ENCODE results near the gene TMCO6.

GRCh38 chr5:140596321-140596741, 42.9 kb upstream of the TMCO6 start:
- TF ChIP-seq POLR2A (IDR thresholded peaks at IDR 0.05; ENCODE audit: low read depth, low read length) (no peak), TAF1 (IDR thresholded peaks at IDR 0.05; ENCODE audit: low read depth, low read length) (no peak), SPI1 (IDR thresholded peaks at IDR 0.05; ENCODE audit: low read depth, low read length) (no peak), POLR2AphosphoS5 (IDR thresholded peaks at IDR 0.05; ENCODE audit: low read depth, low read length) (no peak)
